A172 (cell line): Measurements from ENCODE around the gene NDFIP1. TPM values are rescaled to one million over a fixed set of nuclear protein-coding genes. Genes with fewer than 3 reads are reported as not detected.
A peak's percentile ranks its signal among the peaks of the same experiment; 100 is the strongest.
"Not testable (repeated sequence)": the region's sequence is repeated elsewhere in the genome, so short reads cannot be mapped to it uniquely, and the experiment has no call there.

Experiments
- DNase-seq: peaks from one replicate; pipeline ENCODE4 v3.0.0-alpha.2; 2015; ENCODE audit warnings: low spot score
- total RNA-seq: library from RNA; depleted of rRNA; stranded (reverse); fragments of >200 nt; shearing (Covaris generic); gene quantifications from 2 replicates; pipeline ENCODE4 v1.2.3, GENCODE V29; 2014; rRNA removed

Gene NDFIP1, protein sequence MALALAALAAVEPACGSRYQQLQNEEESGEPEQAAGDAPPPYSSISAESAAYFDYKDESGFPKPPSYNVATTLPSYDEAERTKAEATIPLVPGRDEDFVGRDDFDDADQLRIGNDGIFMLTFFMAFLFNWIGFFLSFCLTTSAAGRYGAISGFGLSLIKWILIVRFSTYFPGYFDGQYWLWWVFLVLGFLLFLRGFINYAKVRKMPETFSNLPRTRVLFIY
- total RNA-seq, result 57.3 and 65.7 TPM in 2 replicates

DNA sequence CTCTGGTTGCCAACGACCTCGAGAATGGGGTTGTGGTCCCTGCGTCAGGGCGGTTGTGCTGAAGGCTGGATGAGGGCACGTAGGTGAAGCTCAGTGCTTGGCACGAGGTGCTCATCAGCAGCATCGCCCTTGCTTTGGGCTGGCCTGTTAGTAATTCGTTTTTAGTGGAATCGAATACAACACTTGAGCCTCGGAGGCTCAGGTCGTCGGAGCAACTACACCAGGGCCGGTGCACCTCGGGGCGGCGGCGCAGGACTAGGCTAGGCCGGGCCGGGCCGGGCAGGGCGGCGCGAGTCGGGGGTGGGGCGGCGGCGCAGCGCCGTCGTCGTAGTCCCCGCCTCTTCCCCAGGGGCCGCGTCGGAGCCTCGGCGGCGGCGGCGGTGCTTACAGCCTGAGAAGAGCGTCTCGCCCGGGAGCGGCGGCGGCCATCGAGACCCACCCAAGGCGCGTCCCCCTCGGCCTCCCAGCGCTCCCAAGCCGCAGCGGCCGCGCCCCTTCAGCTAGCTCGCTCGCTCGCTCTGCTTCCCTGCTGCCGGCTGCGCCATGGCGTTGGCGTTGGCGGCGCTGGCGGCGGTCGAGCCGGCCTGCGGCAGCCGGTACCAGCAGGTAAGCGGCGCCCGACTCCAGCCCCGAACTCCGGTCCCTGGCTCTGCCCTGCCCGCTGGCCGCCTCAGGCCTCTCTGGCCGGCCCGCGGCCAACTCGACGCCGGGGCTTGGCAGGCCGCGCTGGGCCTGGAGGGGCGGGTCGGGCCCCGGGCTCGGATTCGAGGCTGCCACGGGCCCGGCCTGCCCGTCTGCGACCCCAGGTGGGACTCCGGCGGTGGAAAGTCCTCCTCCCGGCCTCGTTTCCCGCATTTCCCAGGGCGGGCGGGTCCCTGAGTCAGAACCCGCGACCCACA, at the start of gene NDFIP1:
NDFIP1 (plus strand) TSS at position 348 of the 899 bp plus-strand sequence; CDS start at position 544, 196 bp downstream.
- DNase-seq, result peak; percentile 61

DNA sequence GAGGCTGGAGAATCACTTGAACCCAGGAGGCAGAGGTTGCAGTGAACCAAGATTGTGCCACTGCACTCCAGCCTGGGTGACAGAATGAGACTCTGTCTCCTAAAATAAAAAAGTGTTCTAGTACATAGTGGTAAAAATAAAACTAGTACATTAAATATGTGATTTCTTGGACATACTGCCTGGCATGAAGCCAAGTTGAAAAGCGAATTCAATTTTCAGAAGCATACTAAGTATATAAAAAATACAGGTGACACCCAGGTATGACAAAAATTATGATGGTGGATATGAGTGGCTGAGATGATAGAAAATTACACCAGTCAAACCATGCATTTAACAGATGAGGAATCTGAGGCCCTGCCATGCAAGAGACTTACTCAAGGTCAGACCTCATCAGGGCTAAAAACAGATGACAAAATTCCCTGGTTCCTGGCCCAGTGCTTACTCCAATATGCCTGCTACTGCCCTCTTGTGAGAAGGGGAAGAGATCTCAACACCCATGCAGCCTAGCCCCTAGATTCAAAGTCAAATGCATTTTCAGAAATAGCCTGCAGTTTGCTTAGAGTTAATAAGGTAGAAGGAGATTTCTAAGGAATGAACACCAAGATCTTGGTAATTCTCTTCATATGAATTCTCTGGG, 49.2 kb upstream of the NDFIP1 start:
- no peak for DNase-seq

DNA sequence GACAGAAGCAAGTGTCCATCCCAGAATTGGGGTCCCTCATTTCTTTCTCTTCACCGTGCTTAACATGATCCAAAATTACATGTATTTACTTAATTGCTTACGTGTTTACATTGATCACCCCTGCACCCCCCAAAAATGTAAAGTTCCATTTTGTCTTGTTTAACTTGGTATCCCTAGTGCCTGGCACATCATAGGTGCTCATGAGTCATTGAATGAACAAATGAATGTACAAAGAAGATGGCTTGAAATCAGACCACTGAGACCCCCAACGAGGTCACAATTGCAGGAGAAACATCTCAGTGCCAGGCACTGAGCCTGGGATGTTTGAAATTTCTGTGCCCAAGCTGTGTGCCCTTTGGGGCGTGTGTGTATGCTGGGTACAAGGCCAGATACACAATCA, 45.2 kb upstream of the NDFIP1 start:
- no peak for DNase-seq

GRCh38 chr5:142063878-142064331, 44.7 kb upstream of the NDFIP1 start:
- peak; percentile 55 for DNase-seq

- DNase-seq, result no peak
These were observed 43.3 kb upstream of the NDFIP1 start for GRCh38 chr5:142065273-142065672.

DNA sequence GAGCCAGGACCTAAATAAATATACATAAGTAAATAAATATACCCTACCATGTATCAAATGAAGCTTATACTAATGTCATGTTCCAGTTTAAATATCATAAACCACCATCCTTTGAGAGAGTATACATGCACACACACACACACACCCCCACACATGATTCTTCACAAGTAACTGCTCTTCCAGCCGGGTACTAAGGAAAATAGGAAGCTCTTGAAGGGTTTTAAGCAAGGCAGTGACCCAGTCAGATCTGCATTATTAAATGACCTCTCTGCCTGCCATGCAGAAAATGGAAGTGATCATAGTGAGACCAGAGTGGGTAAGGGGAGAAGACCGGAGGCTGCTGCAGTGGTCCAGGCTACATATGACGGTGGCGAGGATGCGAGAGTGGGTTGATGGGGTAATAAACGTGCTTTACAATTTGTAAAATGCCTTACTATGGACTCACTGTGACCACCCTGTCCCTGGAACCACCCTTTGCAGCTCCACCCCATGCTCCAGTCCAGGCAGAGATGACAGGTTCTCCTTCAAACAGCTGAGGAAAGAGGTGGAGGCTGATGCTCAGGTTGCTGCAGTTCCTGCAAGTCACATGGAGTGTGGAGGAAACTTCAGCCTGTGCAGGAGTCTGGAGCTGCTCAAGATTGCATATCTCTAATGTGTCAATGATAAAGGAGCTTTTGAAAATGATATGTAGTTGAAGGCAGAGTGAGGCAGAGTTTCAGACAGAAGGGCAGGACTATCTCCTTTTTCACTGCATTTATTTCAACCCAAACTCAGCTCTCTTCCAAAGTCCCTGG, 38.8 kb upstream of the NDFIP1 start:
- no peak for DNase-seq

DNA sequence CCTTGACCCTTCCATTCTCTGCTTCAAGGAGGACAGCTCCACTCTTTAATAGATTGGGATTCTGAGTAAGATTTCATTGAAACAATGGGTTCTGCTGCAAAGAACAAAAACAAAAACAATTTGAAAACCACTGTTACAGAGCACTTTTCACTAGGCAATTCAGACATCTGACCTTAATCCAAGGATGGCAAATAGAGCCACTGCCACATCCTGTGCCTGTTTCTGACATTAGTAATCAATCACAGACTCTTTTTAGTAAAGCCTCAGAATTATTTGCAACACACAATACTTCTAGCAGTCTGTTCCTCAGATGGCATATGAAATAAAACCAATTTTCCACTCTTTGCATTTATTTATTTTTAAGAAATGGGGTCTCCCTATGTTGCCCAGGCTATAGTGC, 37.8 kb upstream of the NDFIP1 start:
- no peak for DNase-seq

DNA sequence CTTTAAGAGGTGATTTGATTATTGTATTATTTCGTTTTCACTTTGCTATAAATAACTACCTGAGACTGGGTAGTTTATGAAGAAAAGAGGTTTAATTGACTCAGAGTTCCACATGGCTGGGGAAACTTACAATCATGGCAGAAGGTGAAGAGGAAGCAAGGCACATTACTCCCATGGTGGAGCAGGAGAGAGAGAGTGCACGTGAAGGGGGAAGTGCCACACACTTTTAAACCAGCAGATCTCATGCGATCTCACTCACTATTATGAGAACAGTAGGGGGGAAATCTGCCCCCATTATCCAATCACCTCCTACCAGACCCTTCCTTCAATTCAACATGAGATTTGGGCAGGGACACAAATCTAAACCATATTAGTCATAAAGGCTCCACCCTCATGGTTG, 36.1 kb upstream of the NDFIP1 start:
- DNase-seq, result no peak

DNA sequence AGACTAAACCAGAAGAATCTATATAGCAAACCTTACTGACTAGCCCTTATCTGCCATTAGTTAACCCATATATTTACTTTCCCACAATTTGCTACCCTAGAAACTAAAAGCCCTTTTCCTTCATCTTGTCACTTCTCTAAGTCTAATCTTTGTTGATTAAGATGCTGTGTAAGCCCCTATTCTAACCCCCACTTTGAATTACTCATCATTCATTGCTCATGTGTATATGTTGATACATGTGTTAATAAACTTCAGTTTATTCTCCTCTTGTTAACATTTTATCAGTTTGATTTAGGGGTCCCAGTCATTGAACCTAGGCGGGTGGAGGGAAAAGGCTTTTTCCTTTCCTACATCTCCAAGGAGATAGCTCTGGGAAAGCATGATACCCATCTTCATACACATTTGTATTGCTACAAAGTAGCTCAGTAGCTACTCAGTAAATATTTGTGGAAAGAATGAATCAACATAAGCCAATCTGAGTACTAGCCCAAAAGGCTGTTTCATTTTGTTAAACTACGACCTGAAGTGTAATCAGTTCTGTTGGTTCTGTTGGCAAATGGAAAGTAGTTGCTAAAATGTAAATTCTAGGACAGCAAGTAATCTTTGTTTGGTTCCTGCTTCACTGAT, 35.1 kb upstream of the NDFIP1 start:
- DNase-seq, result no peak

- no peak for DNase-seq
These were observed 34.6 kb upstream of the NDFIP1 start for GRCh38 chr5:142074006-142074405.

DNA sequence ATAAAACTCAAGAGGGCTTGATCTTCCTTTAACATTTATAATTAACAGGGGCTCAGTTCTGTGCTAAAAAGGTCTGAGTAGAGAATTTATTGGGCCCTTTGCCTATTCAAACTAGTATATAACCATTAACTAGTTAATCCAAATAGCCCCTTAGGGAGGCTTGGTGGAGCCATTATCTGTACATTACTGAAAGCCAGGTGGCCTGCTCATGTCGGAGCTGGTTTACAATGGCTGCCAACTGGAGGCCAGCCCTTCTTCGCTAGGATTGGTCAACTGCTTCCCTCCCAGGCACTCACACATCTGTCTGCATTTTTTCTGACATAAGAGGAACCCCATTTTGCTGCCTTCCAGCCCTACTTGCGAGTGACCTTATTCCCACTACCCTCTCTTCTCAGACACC, 30.4 kb upstream of the NDFIP1 start:
- DNase-seq, result no peak

DNA sequence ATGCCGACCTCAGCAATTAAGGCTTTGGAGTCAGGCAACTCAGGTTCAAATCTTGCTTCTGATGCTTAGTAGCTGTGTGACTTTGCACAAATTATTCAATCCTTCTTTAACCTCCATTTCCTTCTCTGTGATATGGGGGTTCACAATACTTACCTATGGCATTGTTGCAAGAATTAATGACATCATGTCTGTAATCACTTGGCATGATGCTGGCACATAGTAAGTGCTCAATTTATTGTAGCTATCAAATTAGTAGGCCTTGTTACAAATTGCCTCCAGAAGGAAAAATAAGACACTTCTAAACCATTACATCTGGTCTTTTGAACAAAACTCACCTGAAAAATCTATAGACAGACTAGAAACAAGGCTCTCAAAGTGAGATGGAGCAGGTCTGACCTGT, 29.9 kb upstream of the NDFIP1 start:
- no peak for DNase-seq

- no peak for DNase-seq
These were observed 29.3 kb upstream of the NDFIP1 start for GRCh38 chr5:142079306-142079721.

GRCh38 chr5:142080248-142080647, 28.3 kb upstream of the NDFIP1 start:
- DNase-seq, result no peak

- no peak for DNase-seq
These were observed 26.3 kb upstream of the NDFIP1 start for GRCh38 chr5:142082182-142082781.

- DNase-seq, result no peak
These were observed 22.4 kb upstream of the NDFIP1 start for GRCh38 chr5:142086229-142086628.

DNA sequence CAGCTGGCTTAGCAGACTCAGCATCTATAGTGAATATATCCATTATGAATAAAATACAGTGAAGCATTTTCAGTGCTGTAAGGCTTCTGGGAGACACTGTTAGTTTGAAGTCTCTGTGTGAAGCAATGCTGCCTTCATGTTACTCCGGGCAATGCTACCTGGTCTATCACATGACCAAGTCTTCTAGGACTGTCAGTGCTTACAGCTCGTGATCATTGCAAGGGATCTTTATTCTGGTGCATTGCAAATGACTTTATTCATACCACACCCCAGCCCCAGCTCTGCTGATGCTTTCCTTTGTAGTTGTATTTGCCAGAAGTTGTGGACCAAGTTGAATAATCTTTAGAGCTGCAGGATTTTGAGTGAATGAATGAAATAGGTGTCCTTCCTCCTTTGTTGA, 21.9 kb upstream of the NDFIP1 start:
- no peak for DNase-seq

GRCh38 chr5:142087920-142088679, 20.5 kb upstream of the NDFIP1 start:
- DNase-seq, result no peak

- DNase-seq, result not testable (repeated sequence)
These were observed 19.6 kb upstream of the NDFIP1 start for GRCh38 chr5:142088855-142089479.

GRCh38 chr5:142091012-142091411, 17.6 kb upstream of the NDFIP1 start:
- DNase-seq, result no peak
